Smooth muscle cell (in vitro differentiated cells): ENCODE data around the gene FNDC3A. TPM values are rescaled to one million over a fixed set of nuclear protein-coding genes. Genes with fewer than 3 reads are reported as not detected.

Source experiments
- DNase-seq: peaks from one replicate; lab custom pipeline; 2025; ENCODE audit not compliant: unreplicated experiment; lab: John Stamatoyannopoulos, UW
- H2AFZ ChIP-seq: fragments of 200-600 bp; sonication (generic); 2 replicates; pipeline ENCODE4 v1.6.0; 2016; ENCODE audit warnings: antibody characterized with exemption, low read depth, mild to moderate bottlenecking
- H3F3A ChIP-seq: fragments of 200-600 bp; sonication (generic); 2 replicates; pipeline ENCODE4 v1.6.0; 2017; ENCODE audit warnings: antibody characterized with exemption, low read depth
- H3K27ac ChIP-seq: fragments of 200-600 bp; sonication (generic); 2 replicates; pipeline ENCODE4 v1.5.1; 2016; ENCODE audit warnings: low read depth, mild to moderate bottlenecking
- H3K27me3 ChIP-seq: fragments of 200-600 bp; sonication (generic); 2 replicates; pipeline ENCODE4 v1.6.1; 2016; ENCODE audit warnings: low read depth, mild to moderate bottlenecking
- H3K36me3 ChIP-seq: fragments of 200-600 bp; sonication (generic); 2 replicates; pipeline ENCODE4 v1.5.1; 2016; ENCODE audit warnings: low read depth
- H3K4me1 ChIP-seq: fragments of 200-600 bp; sonication (generic); 2 replicates; pipeline ENCODE4 v1.5.1; 2016; ENCODE audit warnings: low read depth
- H3K4me2 ChIP-seq: fragments of 200-600 bp; sonication (generic); 2 replicates; pipeline ENCODE4 v1.6.0; 2016; ENCODE audit warnings: mild to moderate bottlenecking
- H3K4me3 ChIP-seq: fragments of 200-600 bp; sonication (generic); 2 replicates; pipeline ENCODE4 v1.5.1; 2016; ENCODE audit warnings: mild to moderate bottlenecking
- H3K79me2 ChIP-seq: fragments of 200-600 bp; sonication (generic); 2 replicates; pipeline ENCODE4 v1.6.0; 2016; ENCODE audit warnings: low read depth, mild to moderate bottlenecking
- H3K9ac ChIP-seq: fragments of 200-600 bp; sonication (generic); 2 replicates; pipeline ENCODE4 v1.6.0; 2016; ENCODE audit warnings: low read depth
- H3K9me3 ChIP-seq: fragments of 200-600 bp; sonication (generic); replicated peaks from 2 replicates; pipeline ENCODE4 v1.5.1; 2016; ENCODE audit warnings: low read depth
- H4K20me1 ChIP-seq: fragments of 200-600 bp; sonication (generic); 2 replicates; pipeline ENCODE4 v1.6.0; 2016; ENCODE audit warnings: low read depth
- CTCF ChIP-seq: fragments of 200-600 bp; sonication (generic); IDR thresholded peaks from 2 replicates; pipeline ENCODE4 v1.5.1; 2017; ENCODE audit warnings: borderline replicate concordance, mild to moderate bottlenecking, antibody characterized with exemption; ENCODE audit not compliant: insufficient read depth, poor library complexity, severe bottlenecking
- WGBS: methylation state at CpG from one replicate; pipeline ENCODE4 v1.1.7; 2016; ENCODE audit warnings: low lambda C conversion rate; 5-methylcytosine and 5-hydroxymethylcytosine counted together
- polyA plus RNA-seq: library from polyadenylated mRNA; unstranded; fragments of >200 nt; fragmentation: Nextera tagmentation; extraction: Ambion mirVana; gene quantifications from 2 replicates; pipeline ENCODE4 v1.2.1, GENCODE V29; 2016
- total RNA-seq: library from RNA; depleted of rRNA; stranded (reverse); fragments of >200 nt; gene quantifications from 2 replicates; pipeline ENCODE4 v1.2.3, GENCODE V29; 2014

Gene FNDC3A
- total and polyA plus RNA-seq, 2 experiments from 2014 or later = 22.0 to 104 TPM

DNA sequence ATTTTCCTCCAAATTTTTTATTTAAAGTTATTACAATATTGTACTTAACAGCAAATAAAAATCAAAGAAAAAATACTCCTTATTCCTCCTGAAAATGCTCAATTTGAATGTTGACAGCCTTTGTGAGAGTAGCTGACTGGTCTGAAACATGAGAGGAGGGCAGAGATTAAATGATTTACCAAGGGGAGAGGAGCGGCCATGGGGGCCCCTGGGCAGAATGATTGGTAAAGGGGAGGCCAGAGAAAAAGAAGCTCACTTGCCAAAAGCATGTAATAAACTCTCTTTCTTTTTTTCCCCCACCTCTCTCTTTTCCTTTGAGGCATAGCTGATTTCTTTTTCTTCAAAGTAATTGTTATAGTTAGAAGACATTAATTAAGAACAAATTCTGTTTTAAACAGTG is 30.1 kb upstream of the FNDC3A start:
- DNase-seq = no peak
- no peaks in the 10 kb centered on the region for H3F3A ChIP-seq
- TF ChIP-seq CTCF = no peak
- H3K36me3 ChIP-seq = no peaks in the 10 kb centered on the region
- no peak overlapping the region for H3K9ac ChIP-seq
- H4K20me1 ChIP-seq = no peaks in the 10 kb centered on the region
- no peak overlapping the region for H3K27ac ChIP-seq
- H3K27me3 ChIP-seq = no peaks in the 10 kb centered on the region
- no peak overlapping the region for H3K4me2 ChIP-seq
- 86% methylated on average over 1 of the region's 1 CpG for WGBS
- no peaks in the 10 kb centered on the region for H3K9me3 ChIP-seq
- no peak overlapping the region for H2AFZ ChIP-seq
- H3K79me2 ChIP-seq = no peaks in the 10 kb centered on the region
- no peak overlapping the region for H3K4me3 ChIP-seq
- no peaks in the 10 kb centered on the region for H3K4me1 ChIP-seq

GRCh38 chr13:48946163-48946562 is 29.5 kb upstream of the FNDC3A start:
- H3K9ac ChIP-seq = no peak overlapping the region
- H3K9me3 ChIP-seq = no peaks in the 10 kb centered on the region
- no peak overlapping the region for H3K27ac ChIP-seq
- no peaks in the 10 kb centered on the region for H3K4me1 ChIP-seq
- H3K4me2 ChIP-seq = no peak overlapping the region
- H3K27me3 ChIP-seq = no peaks in the 10 kb centered on the region
- H4K20me1 ChIP-seq = no peaks in the 10 kb centered on the region
- no peaks in the 10 kb centered on the region for H3F3A ChIP-seq
- H3K4me3 ChIP-seq = no peak overlapping the region
- DNase-seq = no peak
- no peaks in the 10 kb centered on the region for H3K79me2 ChIP-seq
- no peaks in the 10 kb centered on the region for H3K36me3 ChIP-seq
- 92% methylated on average over 2 of the region's 2 CpGs for WGBS
- no peak overlapping the region for H2AFZ ChIP-seq
- no peak for TF ChIP-seq CTCF

DNA sequence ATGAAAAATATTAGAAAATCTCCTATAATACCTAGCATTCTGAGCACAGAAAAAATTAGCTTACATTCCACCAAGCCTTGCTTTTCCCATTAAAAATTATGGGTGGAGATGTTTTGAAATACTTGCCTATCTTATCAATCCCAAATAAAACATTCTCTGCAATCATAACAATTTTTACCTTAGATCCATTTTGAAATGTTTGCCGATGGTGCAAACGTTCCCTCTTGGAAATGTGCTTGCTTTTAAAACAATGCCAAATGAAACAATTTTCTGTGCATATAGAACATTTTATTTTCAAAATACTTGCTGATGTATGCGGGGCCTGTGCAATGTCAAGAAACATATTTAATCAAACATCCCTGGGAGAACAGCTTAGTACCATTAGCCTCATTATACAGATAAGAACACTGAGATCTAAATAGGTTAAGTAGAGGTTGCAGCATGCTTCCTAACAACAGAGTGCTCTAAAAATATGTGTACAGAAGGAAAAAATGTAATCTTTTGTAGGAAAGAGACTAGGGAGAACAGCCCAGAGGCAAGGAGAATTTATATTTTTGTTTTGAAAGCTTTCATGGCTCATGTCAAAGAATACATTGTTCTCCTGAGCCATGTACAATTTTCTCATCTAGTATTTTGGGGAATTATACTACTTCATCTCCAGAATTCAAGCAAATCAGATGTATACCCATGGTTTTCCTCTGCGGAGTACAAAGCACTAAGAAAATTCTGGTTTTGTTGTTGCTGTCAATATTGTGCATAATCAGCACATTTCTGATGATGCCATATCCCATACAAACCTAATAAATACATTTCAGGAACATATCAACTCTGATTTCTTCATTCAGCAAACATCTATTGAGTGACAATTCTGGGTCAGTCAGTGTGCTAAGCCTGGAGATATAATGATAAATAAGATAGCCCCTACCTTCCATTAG is 25.9 kb upstream of the FNDC3A start:
- Histone ChIP-seq H3K9me3 (no peaks in the 10 kb centered on the region), H3K4me1 (no peaks in the 10 kb centered on the region), H3K27ac (no peak overlapping the region), H2AFZ (no peak overlapping the region), H3K4me3 (no peak overlapping the region), H3F3A (no peaks in the 10 kb centered on the region), H4K20me1 (no peaks in the 10 kb centered on the region), H3K27me3 (no peaks in the 10 kb centered on the region), H3K79me2 (no peaks in the 10 kb centered on the region), H3K9ac (no peak overlapping the region), H3K36me3 (no peaks in the 10 kb centered on the region), H3K4me2 (no peak overlapping the region)
- TF ChIP-seq CTCF = no peak
- WGBS = 71% methylated on average over 4 of the region's 4 CpGs
- no peak for DNase-seq

DNA sequence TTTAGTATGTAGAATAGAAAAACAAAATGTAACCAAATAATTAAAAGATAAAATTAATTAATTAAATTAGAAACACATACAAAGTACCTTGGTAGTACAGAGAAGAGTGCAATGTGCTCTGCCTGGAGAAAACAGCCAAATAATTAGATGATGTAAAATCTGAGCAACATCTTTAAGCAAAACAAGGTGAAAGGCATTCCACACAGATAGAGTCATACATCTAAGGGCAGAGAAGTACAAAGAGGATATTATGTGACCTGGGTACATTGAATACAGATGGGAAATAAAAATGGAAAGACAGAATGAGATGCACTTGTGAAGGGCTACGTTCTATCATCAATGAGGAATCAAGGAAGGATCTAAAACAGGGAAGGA is 25.2 kb upstream of the FNDC3A start:
- H3K27ac ChIP-seq = no peak overlapping the region
- no peak overlapping the region for H3K4me3 ChIP-seq
- H3K9me3 ChIP-seq = no peaks in the 10 kb centered on the region
- no peaks in the 10 kb centered on the region for H3K36me3 ChIP-seq
- DNase-seq = no peak
- no peak for TF ChIP-seq CTCF
- H2AFZ ChIP-seq = no peak overlapping the region
- no peaks in the 10 kb centered on the region for H3F3A ChIP-seq
- no peaks in the 10 kb centered on the region for H3K79me2 ChIP-seq
- no peak overlapping the region for H3K9ac ChIP-seq
- H4K20me1 ChIP-seq = no peaks in the 10 kb centered on the region
- H3K4me2 ChIP-seq = no peak overlapping the region
- 74% methylated on average over 1 of the region's 1 CpG for WGBS
- H3K4me1 ChIP-seq = no peaks in the 10 kb centered on the region
- no peaks in the 10 kb centered on the region for H3K27me3 ChIP-seq
